GM23338 (cell line): ENCODE measurements around the gene ZNF850.
"Not testable (repeated sequence)": the region's sequence is repeated elsewhere in the genome, so short reads cannot be mapped to it uniquely, and the experiment has no call there.

Source experiments
- CTCF ChIP-seq, 2 experiments: fragments of 200-600 bp in 1 of 2; sonication (generic) in 1 of 2; conservative IDR thresholded peaks; 2 replicates each; pipeline versions ENCODE4 v1.5.1 to v1.6.1; 2016 to 2017; ENCODE audit warnings: antibody characterized with exemption in 2 of 2, low read depth in 2 of 2, mild to moderate bottlenecking in 2 of 2, moderate library complexity in 1 of 2
- ETS1 ChIP-seq: IDR thresholded peaks from 2 replicates; pipeline ENCODE4 v1.6.1; 2016; ENCODE audit warnings: antibody characterized with exemption
- EZH2 ChIP-seq: fragments of 200-600 bp; sonication (generic); IDR thresholded peaks from one replicate; pipeline ENCODE4 v1.8.0; 2017; ENCODE audit warnings: antibody characterized with exemption, mild to moderate bottlenecking, low read depth; ENCODE audit not compliant: unreplicated experiment
- EZH2phosphoT487 ChIP-seq: fragments of 200-600 bp; sonication (generic); IDR thresholded peaks from one replicate; pipeline ENCODE4 v1.8.1; 2018; ENCODE audit warnings: antibody characterized with exemption; ENCODE audit not compliant: unreplicated experiment
- JUNB ChIP-seq: IDR thresholded peaks from one replicate; pipeline ENCODE4 v1.6.1; 2016; ENCODE audit warnings: antibody characterized with exemption; ENCODE audit not compliant: unreplicated experiment
- POLR2AphosphoS5 ChIP-seq: IDR thresholded peaks from 2 replicates; pipeline ENCODE4 v1.6.1; 2016; ENCODE audit warnings: antibody characterized with exemption, low read depth
- ZNF331 ChIP-seq: fragments of 250-450 bp; sonication (Bioruptor Pico); IDR thresholded peaks from 2 replicates; pipeline ENCODE4 v1.5.0; 2020; ENCODE audit warnings: low read depth, mild to moderate bottlenecking, moderate library complexity
- TF ChIP-seq, protein P1 (sequence below): IDR thresholded peaks from one replicate; pipeline ENCODE4 v1.6.1; 2018; ENCODE audit warnings: antibody characterized with exemption; ENCODE audit not compliant: unreplicated experiment

DNA sequence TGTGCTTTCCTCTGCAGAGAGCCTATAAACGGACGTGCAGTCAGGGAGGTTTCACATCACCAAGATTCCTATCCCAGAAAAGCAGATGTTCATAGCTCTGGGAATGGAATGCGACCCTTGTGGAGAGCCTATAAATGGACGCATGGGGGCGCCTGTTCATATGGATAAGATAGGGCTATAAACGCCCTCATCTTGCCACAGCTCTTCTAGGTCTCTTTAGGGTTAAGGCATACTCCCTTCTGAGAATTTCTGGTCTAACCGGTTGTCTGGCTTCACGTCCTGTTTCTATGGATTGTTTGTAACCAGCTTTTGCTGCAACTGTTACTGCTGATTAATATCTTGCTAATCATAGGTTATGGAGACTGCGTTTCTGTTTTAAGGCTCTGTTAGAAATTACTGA, 36.4 kb downstream of the ZNF850 start:
- not testable (repeated sequence) for TF ChIP-seq EZH2; EZH2phosphoT487; ETS1; ZNF331 (CRISPR knock-in tag); POLR2AphosphoS5; JUNB
- TF ChIP-seq CTCF (conservative IDR thresholded peaks at IDR 0.05; ENCODE audit: low read depth in 2 of 2) = peak; percentile 35 to 42
- TF ChIP-seq, protein P1, sequence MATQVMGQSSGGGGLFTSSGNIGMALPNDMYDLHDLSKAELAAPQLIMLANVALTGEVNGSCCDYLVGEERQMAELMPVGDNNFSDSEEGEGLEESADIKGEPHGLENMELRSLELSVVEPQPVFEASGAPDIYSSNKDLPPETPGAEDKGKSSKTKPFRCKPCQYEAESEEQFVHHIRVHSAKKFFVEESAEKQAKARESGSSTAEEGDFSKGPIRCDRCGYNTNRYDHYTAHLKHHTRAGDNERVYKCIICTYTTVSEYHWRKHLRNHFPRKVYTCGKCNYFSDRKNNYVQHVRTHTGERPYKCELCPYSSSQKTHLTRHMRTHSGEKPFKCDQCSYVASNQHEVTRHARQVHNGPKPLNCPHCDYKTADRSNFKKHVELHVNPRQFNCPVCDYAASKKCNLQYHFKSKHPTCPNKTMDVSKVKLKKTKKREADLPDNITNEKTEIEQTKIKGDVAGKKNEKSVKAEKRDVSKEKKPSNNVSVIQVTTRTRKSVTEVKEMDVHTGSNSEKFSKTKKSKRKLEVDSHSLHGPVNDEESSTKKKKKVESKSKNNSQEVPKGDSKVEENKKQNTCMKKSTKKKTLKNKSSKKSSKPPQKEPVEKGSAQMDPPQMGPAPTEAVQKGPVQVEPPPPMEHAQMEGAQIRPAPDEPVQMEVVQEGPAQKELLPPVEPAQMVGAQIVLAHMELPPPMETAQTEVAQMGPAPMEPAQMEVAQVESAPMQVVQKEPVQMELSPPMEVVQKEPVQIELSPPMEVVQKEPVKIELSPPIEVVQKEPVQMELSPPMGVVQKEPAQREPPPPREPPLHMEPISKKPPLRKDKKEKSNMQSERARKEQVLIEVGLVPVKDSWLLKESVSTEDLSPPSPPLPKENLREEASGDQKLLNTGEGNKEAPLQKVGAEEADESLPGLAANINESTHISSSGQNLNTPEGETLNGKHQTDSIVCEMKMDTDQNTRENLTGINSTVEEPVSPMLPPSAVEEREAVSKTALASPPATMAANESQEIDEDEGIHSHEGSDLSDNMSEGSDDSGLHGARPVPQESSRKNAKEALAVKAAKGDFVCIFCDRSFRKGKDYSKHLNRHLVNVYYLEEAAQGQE = not testable (repeated sequence)
